ENCODE results near the gene ANKRD13A.

GRCh38 chr12:110071967-110072366, 72.7 kb downstream of the ANKRD13A start:
- TF ChIP-seq GATA2 (IDR thresholded peaks at IDR 0.05; ENCODE audit: low read depth, low read length) (no peak), GATA3 (IDR thresholded peaks at IDR 0.05; ENCODE audit: low read depth, low read length) (no peak)

All from SH-SY5Y (cell line).